Activated CD8-positive, alpha-beta T cell treated with anti-CD3 and anti-CD28 coated beads, Interleukin-2, amount 10 ng/mL, durations not matched to agents 7 days and 5 days (primary cell): ENCODE data around the gene CAMSAP2. TPM values are rescaled to one million over a fixed set of nuclear protein-coding genes. Genes with fewer than 3 reads are reported as not detected.

Experiments
- ATAC-seq: fragments of 150-1000 bp; cut with Tn5 transposase; one replicate; pipeline ENCODE4 v1.10.0; 2021; ENCODE audit warnings: moderate library complexity
- CTCF ChIA-PET: fragments of 350-600 bp; sonication (Branson Sonifier 250); formaldehyde crosslinking; loops from one replicate; lab custom pipeline; 2021; ENCODE audit warnings: antibody characterized with exemption; lab: Charles Lee
- POLR2A ChIA-PET: fragments of 350-600 bp; sonication (Branson Sonifier 250); formaldehyde crosslinking; loops from one replicate; lab custom pipeline; 2021; ENCODE audit warnings: antibody characterized with exemption; lab: Charles Lee
- DNase-seq: peaks from one replicate; pipeline ENCODE4 v3.0.0-alpha.2; 2020
- H3K27ac Mint-ChIP-seq: one replicate; pipeline ENCODE4 v1.8.0; 2021; ENCODE audit warnings: mild to moderate bottlenecking, mixed read lengths
- H3K27me3 Mint-ChIP-seq: one replicate; pipeline ENCODE4 v1.8.0; 2021; ENCODE audit warnings: low read depth, mixed read lengths
- H3K36me3 Mint-ChIP-seq: one replicate; pipeline ENCODE4 v1.8.0; 2021; ENCODE audit warnings: low read depth, mixed read lengths
- H3K4me1 Mint-ChIP-seq: one replicate; pipeline ENCODE4 v1.8.0; 2021; ENCODE audit warnings: low read depth, mixed read lengths
- H3K4me3 Mint-ChIP-seq: one replicate; pipeline ENCODE4 v1.8.0; 2021; ENCODE audit warnings: mild to moderate bottlenecking, mixed read lengths
- H3K9me3 Mint-ChIP-seq: one replicate; pipeline ENCODE4 v1.8.0; 2022; ENCODE audit warnings: mixed read lengths; ENCODE audit not compliant: insufficient read depth
- total RNA-seq, 2 experiments: library from RNA; stranded (reverse); gene quantifications; one replicate each; pipeline ENCODE4 v1.2.3, GENCODE V29; 2021

CAMSAP2 gene
- total RNA-seq, 2 experiments from 2014 or later = 0.13 TPM; not detected in 1

DNA sequence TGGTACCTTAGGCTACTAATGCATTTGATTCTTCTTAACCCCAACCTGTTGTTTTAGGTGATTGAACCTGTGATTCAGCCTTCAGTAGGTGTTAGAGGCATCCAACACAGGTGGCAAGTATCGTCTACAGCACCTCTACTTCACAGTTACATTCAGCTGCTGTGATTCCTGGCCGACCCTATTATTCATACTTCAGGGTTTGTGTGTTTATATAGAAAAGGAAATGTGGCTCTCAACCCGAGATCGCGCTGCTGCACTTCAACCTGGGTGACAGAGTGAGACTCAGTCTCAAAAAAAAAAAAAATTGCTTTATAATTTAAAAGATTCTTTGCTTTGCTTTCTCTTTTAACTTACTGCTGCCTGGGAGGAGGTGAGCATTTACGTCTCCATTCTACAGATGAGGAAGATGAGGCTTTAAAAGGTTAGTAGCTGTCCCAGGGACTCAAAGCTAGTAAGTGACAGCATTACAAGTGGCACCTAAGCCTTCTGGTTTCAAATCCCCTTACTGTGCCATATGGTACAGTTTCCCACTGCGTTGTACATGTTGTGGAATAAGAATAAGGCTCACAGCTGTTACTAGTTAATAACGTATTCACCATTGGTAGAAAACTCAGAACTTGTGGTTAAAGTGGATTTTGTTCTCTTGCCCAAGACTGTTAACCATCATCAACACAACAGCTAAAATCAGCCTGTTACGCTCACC, 124.2 kb downstream of the CAMSAP2 start:
- no peak overlapping the region for H3K4me3 Mint-ChIP-seq
- H3K27me3 Mint-ChIP-seq = peaks cover 10% of the 10 kb centered on the region
- ATAC-seq (peak; percentile 4), DNase-seq (no peak)
- peaks cover 43% of the 10 kb centered on the region for H3K4me1 Mint-ChIP-seq
- CTCF ChIA-PET = interaction anchor here (0.8 kb wide), 1 partner anchor 109 kb away, joined by 3 read pairs; no protein-coding TSS in a partner anchor
- POLR2A ChIA-PET = no interaction called here
- no peak overlapping the region for H3K27ac Mint-ChIP-seq
- H3K9me3 Mint-ChIP-seq = no peaks in the 10 kb centered on the region
- H3K36me3 Mint-ChIP-seq = no peaks in the 10 kb centered on the region

DNA sequence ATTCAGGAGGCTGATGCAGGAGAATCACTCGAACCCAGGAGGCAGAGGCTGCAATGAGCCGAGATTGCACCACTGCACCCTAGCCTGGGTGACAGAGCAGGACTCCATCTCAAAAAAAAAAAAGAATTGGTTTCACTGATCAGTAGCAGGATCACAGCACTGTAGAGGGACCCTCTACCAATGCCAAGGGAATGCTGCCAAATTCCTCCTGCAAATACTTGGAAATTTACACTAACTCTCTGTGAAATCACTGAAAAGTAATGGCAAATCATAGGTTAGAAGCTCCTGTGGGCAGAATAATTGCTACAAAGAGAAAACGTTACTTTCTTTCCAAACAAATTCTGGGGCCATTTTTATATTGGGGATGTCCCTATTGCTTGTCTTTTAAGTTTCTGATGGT, 127.4 kb downstream of the CAMSAP2 start:
- no peaks in the 10 kb centered on the region for H3K36me3 Mint-ChIP-seq
- ATAC-seq (no peak), DNase-seq (no peak)
- no peak overlapping the region for H3K4me3 Mint-ChIP-seq
- ChIA-PET POLR2A (interaction anchor here (0.9 kb wide), 2 partner anchors 9 to 38 kb away, joined by 3 read pairs; no protein-coding TSS in a partner anchor), CTCF (interaction anchor here (0.8 to 2.0 kb wide), 7 partner anchors 10 to 176 kb away, joined by 3 to 7 read pairs (median 5); no protein-coding TSS in a partner anchor)
- no peak overlapping the region for H3K27ac Mint-ChIP-seq
- no peaks in the 10 kb centered on the region for H3K9me3 Mint-ChIP-seq
- peaks cover 19% of the 10 kb centered on the region for H3K27me3 Mint-ChIP-seq
- peaks cover 57% of the 10 kb centered on the region for H3K4me1 Mint-ChIP-seq

DNA sequence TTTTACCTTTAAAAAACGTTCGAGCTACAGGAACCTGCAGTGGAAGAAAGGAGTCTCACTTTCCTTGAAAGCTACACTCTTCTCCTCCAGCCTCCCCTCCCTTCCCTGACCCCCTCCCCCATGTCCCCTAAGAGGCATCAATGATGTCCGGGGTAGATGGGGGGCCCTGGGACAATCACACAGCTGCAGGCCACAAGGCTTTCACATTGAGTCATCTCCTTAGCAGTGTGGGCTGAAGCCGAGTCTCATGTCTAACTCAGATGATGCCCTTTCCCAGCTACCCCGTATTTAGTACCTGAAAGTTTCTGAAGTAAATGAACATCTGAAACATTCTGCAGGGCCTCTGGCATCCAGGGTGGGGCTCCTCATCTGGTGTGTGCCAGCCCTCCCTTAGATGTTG, 127.8 kb downstream of the CAMSAP2 start:
- POLR2A ChIA-PET = interaction anchor here (0.9 to 1.2 kb wide), 2 partner anchors 11 to 37 kb away, joined by 3 to 4 read pairs; no protein-coding TSS in a partner anchor
- Mint-ChIP-seq H3K9me3 (no peaks in the 10 kb centered on the region), H3K27me3 (peaks cover 23% of the 10 kb centered on the region), H3K4me1 (peaks cover 57% of the 10 kb centered on the region), H3K36me3 (no peaks in the 10 kb centered on the region), H3K4me3 (no peak overlapping the region), H3K27ac (no peak overlapping the region)
- ATAC-seq = peak; percentile 87
- CTCF ChIA-PET = interaction anchor here (0.8 to 2.0 kb wide), 7 partner anchors 10 to 176 kb away, joined by 3 to 7 read pairs (median 5); no protein-coding TSS in a partner anchor
- DNase-seq = peak; percentile 69

DNA sequence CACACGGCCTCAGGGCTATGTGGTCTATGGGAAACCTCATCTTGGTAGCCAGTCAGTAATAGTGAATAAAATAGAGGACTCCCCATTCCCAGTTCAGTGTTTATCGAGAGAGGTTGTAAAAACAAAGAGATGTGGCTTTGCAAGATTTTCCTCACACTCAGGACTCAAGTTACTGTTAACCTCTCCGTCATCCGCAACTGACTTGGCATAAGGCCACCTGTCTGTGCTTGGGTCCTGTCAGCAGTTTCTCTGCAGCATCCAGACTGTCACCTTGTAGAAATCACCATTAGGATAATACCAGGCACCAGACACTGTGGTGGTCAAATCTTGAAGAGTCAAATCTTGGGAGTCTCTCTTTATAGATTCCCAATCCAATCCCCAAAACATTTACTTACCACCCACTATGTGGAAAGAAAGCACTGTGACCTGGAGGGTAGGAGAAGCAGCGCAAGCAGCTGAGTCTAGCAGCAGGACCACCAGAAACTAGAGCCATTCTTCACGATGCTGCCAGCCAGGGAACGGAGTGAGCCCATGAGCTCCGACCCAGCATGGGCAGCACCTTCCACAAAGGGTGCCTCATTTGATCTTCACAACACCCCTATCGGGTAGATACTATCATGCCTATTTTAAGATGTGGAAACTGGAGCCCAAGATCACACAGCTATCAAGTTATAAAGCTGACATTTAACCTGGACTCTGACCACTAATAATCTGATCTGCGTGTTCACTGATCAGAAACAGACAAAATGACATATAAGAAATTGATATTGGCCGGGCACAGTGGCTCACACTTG, 128.5 kb downstream of the CAMSAP2 start:
- ChIA-PET CTCF (interaction anchor here (0.8 to 2.0 kb wide), 4 partner anchors 11 to 175 kb away, joined by 3 to 7 read pairs (median 6); no protein-coding TSS in a partner anchor), POLR2A (interaction anchor here (1.2 kb wide), 1 partner anchor 10 kb away, joined by 4 read pairs; no protein-coding TSS in a partner anchor)
- DNase-seq = no peak
- Mint-ChIP-seq H3K4me1 (peaks cover 53% of the 10 kb centered on the region), H3K27ac (peak overlapping the region; percentile 26), H3K27me3 (peaks cover 30% of the 10 kb centered on the region), H3K9me3 (no peaks in the 10 kb centered on the region), H3K4me3 (no peak overlapping the region), H3K36me3 (no peaks in the 10 kb centered on the region)
- ATAC-seq = no peak

DNA sequence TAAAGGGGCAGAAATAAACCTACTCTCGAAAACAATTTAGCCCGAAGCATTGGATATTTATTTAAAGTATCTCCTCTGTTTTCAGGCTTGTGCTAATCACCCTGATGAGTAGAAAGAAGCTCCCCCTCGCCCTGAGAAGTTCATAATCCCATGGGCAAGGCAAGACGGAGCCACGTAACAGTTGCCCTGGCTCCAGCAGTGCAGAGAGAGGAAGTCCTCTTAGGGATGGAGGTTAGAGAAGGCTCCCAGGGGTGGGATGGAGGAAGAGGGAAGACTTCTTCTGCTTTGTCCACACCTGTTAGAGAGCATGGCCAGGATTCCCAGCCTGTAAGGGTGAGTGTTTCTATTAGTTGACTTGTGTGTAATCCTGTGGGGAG, 130.7 kb downstream of the CAMSAP2 start:
- CTCF ChIA-PET = no interaction called here
- ATAC-seq (no peak), DNase-seq (no peak)
- Mint-ChIP-seq H3K9me3 (no peaks in the 10 kb centered on the region), H3K27ac (peak overlapping the region; percentile 9), H3K27me3 (peaks cover 39% of the 10 kb centered on the region), H3K4me3 (no peak overlapping the region), H3K36me3 (no peaks in the 10 kb centered on the region), H3K4me1 (peaks cover 44% of the 10 kb centered on the region)
- POLR2A ChIA-PET = no interaction called here

DNA sequence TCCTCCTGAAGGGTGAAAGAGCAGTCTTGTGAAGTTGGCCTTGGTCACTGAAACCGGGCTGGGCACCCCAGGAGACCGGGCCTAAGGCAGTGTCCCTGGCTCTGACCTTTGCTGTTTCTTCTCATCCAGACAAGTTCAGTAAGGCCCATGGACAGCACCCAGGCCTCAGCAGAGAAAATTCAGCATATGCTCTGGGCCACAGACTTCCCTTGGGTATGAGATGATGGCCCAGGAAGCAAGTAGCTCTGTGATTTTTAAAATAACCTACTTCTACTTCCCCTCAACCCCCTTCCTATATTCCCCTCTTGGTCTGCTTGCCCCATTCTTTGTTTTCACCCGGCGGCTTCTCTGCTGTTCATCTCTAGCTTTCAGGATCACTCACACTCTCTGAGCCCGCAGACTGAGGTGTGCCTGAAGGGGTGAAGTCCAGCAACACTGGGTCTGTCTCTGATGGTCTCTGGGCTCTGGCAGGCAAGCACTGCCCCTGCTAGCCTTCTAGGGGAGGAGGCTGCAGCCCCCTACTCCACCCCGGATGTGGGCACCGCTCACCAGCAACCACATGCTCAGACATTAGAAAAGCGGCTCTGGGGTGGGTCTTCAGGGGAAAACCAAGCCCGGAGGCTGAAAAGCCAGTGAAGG, 131.2 kb downstream of the CAMSAP2 start:
- DNase-seq = no peak
- peak; percentile 30 for ATAC-seq
- Mint-ChIP-seq H3K4me1 (peaks cover 44% of the 10 kb centered on the region), H3K4me3 (peak overlapping the region; percentile 2), H3K36me3 (no peaks in the 10 kb centered on the region), H3K9me3 (no peaks in the 10 kb centered on the region), H3K27me3 (peaks cover 45% of the 10 kb centered on the region), H3K27ac (peak overlapping the region; percentile 9)
- ChIA-PET CTCF (interaction anchor here (0.7 kb wide), 1 partner anchor 103 kb away, joined by 3 read pairs; no protein-coding TSS in a partner anchor), POLR2A (no interaction called here)

DNA sequence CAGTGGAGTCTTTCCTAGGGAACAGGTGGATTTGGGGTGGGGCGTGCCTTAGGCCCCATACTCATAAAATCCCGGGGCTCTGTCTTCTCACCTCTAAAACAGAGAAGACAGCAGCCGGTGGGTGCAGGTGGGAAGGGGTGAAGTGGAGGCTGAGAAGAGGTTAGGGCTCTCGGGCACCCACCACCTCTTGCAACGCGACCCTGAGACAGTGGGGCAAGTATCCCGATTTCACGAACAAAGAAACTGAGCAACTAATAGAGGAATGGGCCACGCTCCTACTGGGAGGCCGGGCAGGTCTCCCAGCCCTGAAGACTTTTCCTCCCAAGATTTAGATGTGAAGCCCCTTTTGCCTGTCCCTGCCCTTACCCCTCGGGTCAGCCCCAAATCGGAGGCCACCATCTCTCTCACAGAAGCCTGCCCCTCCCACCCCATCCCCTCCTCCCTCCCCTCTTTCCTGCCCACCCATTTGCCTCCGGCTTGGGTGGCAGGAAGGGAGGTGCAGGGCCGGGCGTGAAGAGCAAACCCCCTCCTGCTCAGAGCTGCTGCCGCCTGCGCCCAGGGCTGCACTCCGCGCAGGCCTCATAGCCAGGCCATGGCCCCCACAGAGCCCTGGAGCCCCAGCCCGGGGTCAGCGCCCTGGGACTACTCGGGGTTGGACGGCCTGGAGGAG, 133.9 kb downstream of the CAMSAP2 start, which contains the start of gene GPR25:
TSS of gene GPR25 (plus strand) at position 536 of the 670 bp plus-strand sequence. CDS start at position 593, 57 bp downstream.
- POLR2A ChIA-PET = no interaction called here
- H3K9me3 Mint-ChIP-seq = no peaks in the 10 kb centered on the region
- CTCF ChIA-PET = no interaction called here
- H3K4me3 Mint-ChIP-seq = peak within 1 kb of the TSS; percentile 15
- peaks cover 26% of the 10 kb centered on the region for H3K4me1 Mint-ChIP-seq
- H3K27ac Mint-ChIP-seq = peak within 1 kb of the TSS; percentile 27
- H3K36me3 Mint-ChIP-seq = peaks cover 2% of the 10 kb centered on the region
- peaks cover 56% of the 10 kb centered on the region for H3K27me3 Mint-ChIP-seq
- no peak for DNase-seq
- no peak for ATAC-seq

DNA sequence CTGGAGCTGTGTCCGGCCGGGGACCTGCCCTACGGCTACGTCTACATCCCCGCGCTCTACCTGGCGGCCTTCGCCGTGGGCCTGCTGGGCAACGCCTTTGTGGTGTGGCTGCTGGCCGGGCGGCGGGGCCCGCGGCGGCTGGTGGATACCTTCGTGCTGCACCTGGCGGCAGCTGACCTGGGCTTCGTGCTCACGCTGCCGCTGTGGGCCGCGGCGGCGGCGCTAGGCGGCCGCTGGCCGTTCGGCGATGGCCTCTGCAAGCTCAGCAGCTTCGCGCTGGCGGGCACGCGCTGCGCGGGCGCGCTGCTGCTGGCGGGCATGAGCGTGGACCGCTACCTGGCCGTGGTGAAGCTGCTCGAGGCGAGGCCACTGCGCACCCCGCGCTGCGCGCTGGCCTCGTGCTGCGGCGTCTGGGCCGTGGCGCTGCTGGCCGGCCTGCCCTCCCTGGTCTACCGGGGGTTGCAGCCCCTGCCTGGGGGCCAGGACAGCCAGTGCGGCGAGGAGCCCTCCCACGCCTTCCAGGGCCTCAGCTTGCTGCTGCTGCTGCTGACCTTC, 134.5 kb downstream of the CAMSAP2 start:
- H3K27ac Mint-ChIP-seq = no peak overlapping the region
- H3K9me3 Mint-ChIP-seq = no peaks in the 10 kb centered on the region
- H3K4me1 Mint-ChIP-seq = peaks cover 31% of the 10 kb centered on the region
- ChIA-PET POLR2A (no interaction called here), CTCF (interaction anchor here (1.1 kb wide), 1 partner anchor 35 kb away, joined by 3 read pairs; no protein-coding TSS in a partner anchor)
- ATAC-seq = peak; percentile 22
- H3K4me3 Mint-ChIP-seq = no peak overlapping the region
- peaks cover 2% of the 10 kb centered on the region for H3K36me3 Mint-ChIP-seq
- peaks cover 54% of the 10 kb centered on the region for H3K27me3 Mint-ChIP-seq
- no peak for DNase-seq

DNA sequence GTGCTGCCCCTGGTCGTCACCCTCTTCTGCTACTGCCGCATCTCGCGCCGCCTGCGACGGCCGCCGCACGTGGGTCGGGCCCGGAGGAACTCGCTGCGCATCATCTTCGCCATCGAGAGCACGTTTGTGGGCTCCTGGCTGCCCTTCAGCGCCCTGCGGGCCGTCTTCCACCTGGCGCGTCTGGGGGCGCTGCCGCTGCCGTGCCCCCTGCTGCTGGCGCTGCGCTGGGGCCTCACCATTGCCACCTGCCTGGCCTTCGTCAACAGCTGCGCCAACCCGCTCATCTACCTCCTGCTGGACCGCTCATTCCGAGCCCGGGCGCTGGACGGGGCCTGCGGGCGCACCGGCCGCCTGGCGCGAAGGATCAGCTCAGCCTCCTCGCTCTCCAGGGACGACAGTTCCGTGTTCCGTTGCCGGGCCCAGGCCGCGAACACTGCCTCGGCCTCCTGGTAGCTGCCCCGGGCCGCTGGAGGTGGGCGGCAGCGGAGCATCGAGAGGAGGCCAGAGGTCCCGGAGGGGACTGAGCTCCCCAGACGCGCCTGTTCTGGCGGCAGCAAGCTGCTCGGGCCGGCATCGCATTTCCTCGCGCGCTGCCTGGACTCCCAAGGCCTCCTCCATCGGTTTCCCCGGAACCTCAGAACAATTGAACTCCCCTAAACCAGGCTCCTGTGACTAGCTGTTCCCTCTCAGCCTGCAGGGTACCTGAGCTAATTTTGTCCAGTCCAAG, 135.1 kb downstream of the CAMSAP2 start:
- DNase-seq (peak; percentile 14), ATAC-seq (no peak)
- H3K27me3 Mint-ChIP-seq = peaks cover 54% of the 10 kb centered on the region
- POLR2A ChIA-PET = no interaction called here
- CTCF ChIA-PET = interaction anchor here (1.1 kb wide), 1 partner anchor 36 kb away, joined by 3 read pairs; no protein-coding TSS in a partner anchor
- no peaks in the 10 kb centered on the region for H3K9me3 Mint-ChIP-seq
- peaks cover 35% of the 10 kb centered on the region for H3K4me1 Mint-ChIP-seq
- peaks cover 2% of the 10 kb centered on the region for H3K36me3 Mint-ChIP-seq
- H3K4me3 Mint-ChIP-seq = peak overlapping the region; percentile 15
- peak overlapping the region; percentile 27 for H3K27ac Mint-ChIP-seq

DNA sequence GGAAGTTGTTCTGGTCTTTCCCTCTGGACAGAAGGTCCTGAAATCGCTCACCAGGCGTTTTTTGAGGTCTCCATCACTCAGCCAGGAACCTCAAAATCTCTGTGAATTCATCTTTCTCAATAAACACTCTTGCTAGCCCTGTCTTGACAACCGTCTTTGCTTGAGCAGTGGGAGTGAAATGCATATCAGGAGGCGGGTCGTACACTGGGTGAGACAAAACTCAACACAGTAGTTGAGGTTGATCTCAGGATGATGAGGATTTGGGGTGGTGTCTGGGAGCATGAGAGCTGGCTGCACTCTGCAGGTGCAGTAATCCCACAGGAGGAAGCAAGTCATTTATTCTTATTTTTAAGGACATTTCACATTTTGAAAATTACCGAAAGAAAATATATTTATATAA, 136.0 kb downstream of the CAMSAP2 start:
- no peak overlapping the region for H3K4me3 Mint-ChIP-seq
- ATAC-seq (no peak), DNase-seq (peak; percentile 13)
- H3K27ac Mint-ChIP-seq = no peak overlapping the region
- no peaks in the 10 kb centered on the region for H3K9me3 Mint-ChIP-seq
- CTCF ChIA-PET = interaction anchor here (1.8 kb wide), 1 partner anchor 245 kb away, joined by 4 read pairs; no protein-coding TSS in a partner anchor
- H3K36me3 Mint-ChIP-seq = peaks cover 2% of the 10 kb centered on the region
- POLR2A ChIA-PET = no interaction called here
- H3K27me3 Mint-ChIP-seq = peaks cover 50% of the 10 kb centered on the region
- peaks cover 30% of the 10 kb centered on the region for H3K4me1 Mint-ChIP-seq
